ENCODE measurements around the gene ZNF865.

- TF ChIP-seq POLR2A (IDR thresholded peaks at IDR 0.05), result no peak
- no peak for TF ChIP-seq CTCF (IDR thresholded peaks at IDR 0.05)
- TF ChIP-seq EP300 (IDR thresholded peaks at IDR 0.05), result no peak
- no peak for TF ChIP-seq POLR2AphosphoS5 (IDR thresholded peaks at IDR 0.05)
Measured at GRCh38 chr19:55576746-55577145, 28.7 kb upstream of the ZNF865 start.
